ENCODE measurements around the gene SAMSN1.
"Not testable (repeated sequence)": the region's sequence is repeated elsewhere in the genome, so short reads cannot be mapped to it uniquely, and the experiment has no call there.

SAMSN1 gene

DNA sequence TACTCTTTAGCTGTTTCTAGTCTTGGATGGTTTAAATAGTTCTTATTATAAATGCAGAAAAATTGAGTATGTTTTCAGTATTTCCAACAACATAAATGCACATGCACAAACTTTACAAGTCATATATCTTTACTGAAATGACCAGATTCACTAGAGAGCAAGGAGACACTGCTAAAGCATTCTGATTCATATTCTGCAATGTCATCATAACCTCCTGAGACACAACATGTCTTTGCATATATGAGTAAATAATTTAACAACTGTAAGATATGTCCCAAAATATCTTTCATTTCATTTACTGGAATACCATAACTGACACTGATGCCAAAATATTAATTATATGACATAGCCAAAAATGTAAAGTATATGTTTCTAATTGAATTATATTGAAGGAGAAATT is 16.8 kb upstream of the SAMSN1 start:
- no peak for DNase-seq

GRCh38 chr21:14560555-14560954 is 14.4 kb upstream of the SAMSN1 start:
- DNase-seq, result no peak

GRCh38 chr21:14560139-14560538 is 14.0 kb upstream of the SAMSN1 start:
- no peak for DNase-seq

- no peak for DNase-seq
Measured at GRCh38 chr21:14559102-14559501, 13.0 kb upstream of the SAMSN1 start.

- DNase-seq, result no peak
Measured at GRCh38 chr21:14557413-14557812, 11.3 kb upstream of the SAMSN1 start.

DNA sequence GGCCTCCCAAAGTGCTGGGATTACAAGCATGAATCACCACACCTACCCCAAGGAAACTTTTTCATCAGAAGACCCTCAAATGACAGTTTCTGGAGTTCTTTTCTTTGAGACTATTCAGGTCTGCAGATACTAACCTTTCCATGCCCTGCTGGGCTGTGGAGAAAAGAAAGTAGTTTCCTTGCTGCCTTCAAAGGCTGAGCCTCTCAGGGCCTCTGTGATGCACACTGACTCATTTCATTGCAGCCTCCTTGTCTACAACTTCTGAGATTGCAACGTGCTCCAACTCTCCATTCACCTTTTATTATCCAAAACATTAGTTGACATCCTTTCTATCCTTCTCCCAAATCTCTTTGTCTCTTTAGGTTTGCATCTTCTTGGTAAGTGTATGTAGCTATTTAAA is 8.8 kb upstream of the SAMSN1 start:
- no peak for DNase-seq

DNA sequence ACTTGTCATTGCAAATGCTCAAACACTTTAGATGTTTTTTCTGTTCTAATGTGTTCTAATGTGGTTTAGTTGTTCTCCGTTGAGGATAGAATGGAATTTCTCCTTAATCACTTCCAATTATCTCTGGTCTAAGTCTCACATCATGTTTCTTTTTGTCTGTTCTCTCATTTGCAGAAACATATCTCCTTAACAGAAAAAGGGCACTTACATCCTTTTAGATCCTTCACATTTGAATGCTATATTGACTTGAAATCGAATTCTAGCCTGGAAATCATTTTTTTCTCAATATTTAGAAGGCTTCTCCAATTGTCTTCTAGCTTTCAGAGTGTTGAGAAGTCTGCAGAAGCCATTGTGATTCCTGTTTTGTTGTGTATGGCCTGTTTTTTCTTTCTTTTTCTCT is 7.3 kb upstream of the SAMSN1 start:
- DNase-seq, result no peak

DNA sequence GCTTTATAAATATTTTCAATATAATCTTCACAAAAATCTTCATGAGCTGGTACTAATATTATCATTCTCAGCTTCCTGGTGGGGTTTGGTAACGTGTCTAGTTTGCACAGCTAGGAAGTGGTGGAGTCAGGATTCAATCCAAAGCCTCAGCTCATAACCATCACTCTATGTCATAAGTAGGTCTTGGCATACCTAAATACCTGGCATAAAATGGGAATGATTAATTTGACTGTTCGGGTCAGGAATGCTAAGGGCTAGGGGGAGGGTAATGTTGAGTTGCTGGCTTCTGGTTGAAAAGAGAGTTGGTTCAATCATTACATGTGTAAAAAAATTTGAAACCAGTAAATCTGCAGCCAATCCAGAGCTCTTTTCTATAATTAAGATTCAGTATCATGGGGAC is 5.6 kb upstream of the SAMSN1 start:
- DNase-seq, result no peak

DNA sequence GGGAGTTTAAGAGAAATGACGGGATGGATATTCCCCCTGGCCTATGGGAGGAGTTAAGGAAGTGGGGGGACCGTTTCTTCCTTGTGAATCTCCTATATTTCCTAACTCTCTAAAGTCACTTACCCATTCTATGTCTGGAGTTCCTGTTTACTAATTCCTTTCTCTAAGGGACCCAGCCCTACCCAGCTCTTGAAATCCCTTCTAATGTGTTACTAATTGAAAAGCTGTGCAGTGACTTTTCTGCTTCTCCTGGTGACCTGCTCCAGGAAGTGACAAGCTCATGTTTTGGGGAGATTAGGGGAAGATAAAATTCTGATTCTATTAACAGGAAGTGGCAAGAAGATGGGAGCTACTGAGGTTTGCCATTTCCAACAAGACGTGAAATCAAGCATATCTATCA is 4.0 kb upstream of the SAMSN1 start:
- no peak for DNase-seq

DNA sequence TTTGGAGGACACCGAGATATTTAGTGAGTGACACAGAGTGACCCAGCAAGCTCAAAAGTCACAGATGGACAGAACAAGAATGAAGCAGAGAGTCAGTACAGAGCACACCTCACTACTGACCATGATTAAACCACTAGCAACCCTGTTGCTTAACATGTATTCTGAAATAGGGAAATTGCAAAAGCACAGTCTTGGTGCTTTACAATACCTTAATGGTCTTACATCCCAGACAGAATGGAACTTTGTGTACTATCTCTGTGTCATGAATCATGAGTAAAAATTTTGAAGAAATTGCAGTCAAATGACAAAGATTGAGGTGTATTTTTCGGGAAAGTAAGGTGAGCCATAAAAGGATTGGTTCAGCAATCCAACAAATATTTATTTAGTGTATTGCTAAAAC is 2.7 kb upstream of the SAMSN1 start:
- no peak for DNase-seq

- DNase-seq, result no peak
Measured at GRCh38 chr21:14547834-14548513, 1.9 kb upstream of the SAMSN1 start.

GRCh38 chr21:14546719-14547118 is 604 bp upstream of the SAMSN1 start:
- not testable (repeated sequence) for DNase-seq

DNA sequence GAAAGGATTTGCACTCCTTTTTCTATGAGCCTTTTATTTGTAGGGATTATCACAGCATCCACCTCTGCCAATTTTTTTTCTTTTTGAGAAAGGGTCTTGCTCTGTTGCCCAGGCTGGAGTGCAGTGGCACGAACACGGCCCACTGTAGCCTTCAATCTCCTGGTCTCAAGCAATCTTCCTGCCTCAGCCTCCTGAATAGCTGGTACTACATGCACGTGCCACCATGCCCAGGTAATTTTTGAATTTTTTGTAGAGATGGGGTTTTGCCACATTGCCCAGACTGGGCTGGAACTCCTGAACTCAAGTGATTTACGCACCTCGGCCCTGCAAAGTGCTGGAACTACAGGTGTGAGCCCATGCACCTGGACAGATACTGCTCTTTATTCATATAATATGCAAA is 2.1 kb downstream of the SAMSN1 start:
- DNase-seq, result no peak

GRCh38 chr21:14542638-14543037 is 3.5 kb downstream of the SAMSN1 start:
- no peak for DNase-seq

DNA sequence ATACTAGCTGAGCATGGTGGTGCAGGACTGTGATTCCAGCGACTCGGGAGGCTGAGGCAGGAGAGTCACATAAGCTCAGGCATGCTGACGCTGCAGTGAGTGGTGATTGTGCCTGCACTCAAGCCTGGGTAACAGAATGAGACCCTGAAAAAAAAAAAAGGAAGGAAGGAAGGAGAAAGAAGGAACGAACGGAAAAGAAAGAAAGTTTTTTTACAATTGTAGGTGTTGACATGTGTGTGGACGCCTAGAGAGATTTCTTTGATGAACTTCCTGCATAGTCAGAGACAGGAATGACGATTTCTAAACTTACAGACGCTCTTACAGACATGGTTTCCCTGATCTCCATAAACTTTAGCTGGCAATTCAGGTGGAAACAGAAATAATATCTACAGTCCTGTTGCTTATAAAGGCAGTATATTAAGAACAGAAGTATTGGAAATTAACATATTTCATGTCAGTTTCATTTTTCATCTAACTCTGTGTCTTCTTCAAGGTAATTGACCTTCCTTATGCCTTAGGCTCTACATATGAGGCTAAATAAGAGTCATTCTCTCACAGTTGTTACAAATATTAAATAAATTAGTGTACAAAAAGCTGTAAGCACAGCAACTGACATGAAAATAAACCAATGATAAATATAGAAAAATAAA is 4.1 kb downstream of the SAMSN1 start:
- DNase-seq, result no peak

DNA sequence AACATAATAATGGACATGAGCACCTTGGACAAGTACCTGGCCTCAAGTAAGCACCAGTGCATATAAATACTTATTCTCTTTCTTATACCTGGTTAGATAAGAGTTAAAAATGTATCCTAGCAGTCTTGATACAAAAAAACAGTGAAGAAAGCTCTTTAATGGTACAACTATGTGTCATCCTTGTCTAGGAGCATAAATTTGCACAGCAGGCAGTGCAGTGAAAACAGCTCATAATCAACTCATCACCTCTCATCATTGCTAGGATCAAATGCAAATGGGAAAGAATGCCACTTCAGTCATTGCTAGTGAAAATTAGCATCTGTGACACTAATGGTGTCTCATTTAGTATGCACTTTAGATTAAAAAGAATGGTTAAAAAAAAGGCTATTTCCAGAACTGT is 7.6 kb downstream of the SAMSN1 start:
- DNase-seq, result no peak

DNA sequence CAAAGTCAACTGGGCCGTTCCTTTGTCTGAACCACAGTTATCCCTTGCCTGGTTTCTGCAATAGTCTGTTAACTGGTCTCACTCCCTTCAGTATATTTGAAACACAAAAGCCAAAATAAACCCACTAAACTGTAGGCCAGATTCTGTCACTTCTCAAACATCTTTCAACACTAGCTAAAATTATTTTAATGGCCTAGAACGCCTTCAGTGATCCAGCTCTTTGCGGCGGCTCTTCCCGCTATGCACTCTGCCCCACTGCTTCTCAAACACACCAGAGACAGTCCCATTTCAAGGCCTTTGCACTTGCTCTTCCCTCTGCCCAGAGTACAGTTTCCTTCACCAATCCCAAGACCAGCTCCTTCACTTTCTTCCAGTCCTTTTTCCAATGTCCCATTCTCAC is 9.2 kb downstream of the SAMSN1 start:
- DNase-seq, result no peak

DNA sequence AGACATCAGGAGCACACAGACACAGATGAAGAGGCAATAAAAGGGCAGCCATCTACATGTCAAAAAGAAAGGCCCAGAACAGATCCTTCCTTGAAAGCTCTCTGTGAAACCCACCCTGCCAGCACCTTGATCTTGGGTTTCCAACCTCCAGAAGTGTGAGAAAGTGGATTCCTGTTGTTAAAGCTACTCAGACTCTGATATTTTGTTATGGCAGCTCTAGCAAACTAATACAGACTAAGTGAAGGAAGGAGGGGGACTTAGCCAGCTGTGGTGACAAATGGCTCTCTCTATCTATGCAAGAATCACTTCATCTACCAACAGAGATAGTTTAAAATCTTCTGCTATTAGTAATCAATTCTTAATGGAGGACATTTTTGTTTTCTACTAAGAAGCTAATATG is 10.4 kb downstream of the SAMSN1 start:
- no peak for DNase-seq

GRCh38 chr21:14533499-14534428 is 12.4 kb downstream of the SAMSN1 start:
- peak; percentile 47 for DNase-seq

DNA sequence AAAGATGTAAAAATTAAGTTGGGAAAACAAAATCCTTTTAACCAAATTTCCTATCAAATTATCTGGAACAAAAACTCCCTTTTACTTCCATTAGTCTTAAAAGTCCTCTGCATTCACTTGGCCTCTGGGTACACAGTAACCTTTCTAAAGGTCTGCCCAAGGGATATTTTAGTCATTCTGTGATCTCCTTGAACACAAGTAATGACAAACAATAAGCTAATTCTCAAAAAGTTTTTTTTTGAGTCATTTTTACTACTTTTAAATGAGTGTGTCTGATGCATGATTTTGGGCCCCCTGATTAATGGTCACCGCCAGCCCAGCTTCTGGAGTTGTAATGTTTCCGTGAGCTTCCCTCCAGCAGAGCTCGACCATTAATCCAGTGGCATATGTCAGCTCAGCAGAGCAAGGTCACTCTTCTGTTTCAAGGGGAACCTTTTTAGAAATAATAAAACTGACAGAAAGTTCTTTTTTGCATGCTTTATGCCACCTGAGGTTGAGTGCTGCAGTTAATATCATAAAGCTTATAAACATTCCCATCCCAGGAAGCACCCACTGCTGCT is 14.3 kb downstream of the SAMSN1 start:
- no peak for DNase-seq

GRCh38 chr21:14530592-14530991 is 15.5 kb downstream of the SAMSN1 start:
- DNase-seq, result no peak

DNA sequence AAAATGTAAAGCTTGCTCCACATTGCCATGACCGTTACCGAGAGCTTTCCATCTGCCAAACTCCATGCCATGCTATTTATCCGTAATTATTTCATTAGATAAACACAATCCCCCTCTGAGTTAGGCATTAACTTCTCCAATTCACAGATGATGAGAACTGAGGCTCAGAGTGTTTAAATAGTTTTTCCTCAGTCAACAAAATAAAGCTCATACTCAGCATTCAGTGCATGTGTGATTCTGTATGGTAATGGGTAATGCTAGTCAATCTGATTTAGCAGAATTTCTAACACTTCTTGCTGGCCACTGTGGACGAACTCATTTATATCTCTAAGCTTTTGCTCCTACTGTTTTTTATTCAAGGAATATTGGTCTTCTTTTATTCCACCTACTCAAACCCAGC is 17.3 kb downstream of the SAMSN1 start:
- DNase-seq, result no peak

Measured in fibroblast of skin of right biceps (primary cell).